HepG2 (cell line): Measurements from ENCODE around the gene ASPRV1. TPM values are rescaled to one million over a fixed set of nuclear protein-coding genes. Genes with fewer than 3 reads are reported as not detected.

ENCODE experiments used
- CBX2 ChIP-seq, 2 experiments: fragments of 200-600 bp in 1 of 2; sonication (generic); formaldehyde crosslinking in 1 of 2; IDR thresholded peaks; 2 replicates each; pipeline versions ENCODE4 v1.7.0 to v1.8.1; 2018 to 2022; ENCODE audit warnings: low read depth in 2 of 2, low read length in 1 of 2, mild to moderate bottlenecking in 1 of 2, missing genetic modification reagents in 1 of 2
- ELF3 ChIP-seq: IDR thresholded peaks from 2 replicates; pipeline ENCODE4 v1.6.1; 2016; ENCODE audit warnings: missing genetic modification reagents, missing compliant biosample characterization
- ETV6 ChIP-seq: sonication (generic); formaldehyde crosslinking; conservative IDR thresholded peaks from 2 replicates; pipeline ENCODE4 v1.4.0; 2020; ENCODE audit warnings: missing genetic modification reagents
- GPN1 ChIP-seq: sonication (generic); formaldehyde crosslinking; IDR thresholded peaks from 2 replicates; pipeline ENCODE4 v1.5.1; 2020; ENCODE audit warnings: missing genetic modification reagents, borderline replicate concordance
- HMG20B ChIP-seq: conservative IDR thresholded peaks from 2 replicates; pipeline ENCODE4 v1.6.1; 2016; ENCODE audit warnings: missing genetic modification reagents, missing compliant biosample characterization
- TP53 ChIP-seq: sonication (generic); formaldehyde crosslinking; conservative IDR thresholded peaks from 2 replicates; pipeline ENCODE4 v1.4.0; 2020; ENCODE audit warnings: missing genetic modification reagents
- XBP1 ChIP-seq: sonication (generic); formaldehyde crosslinking; IDR thresholded peaks from 2 replicates; pipeline ENCODE4 v1.5.0; 2020; ENCODE audit warnings: missing genetic modification reagents
- ZNF350 ChIP-seq: sonication (generic); formaldehyde crosslinking; IDR thresholded peaks from 2 replicates; pipeline ENCODE4 v1.4.0; 2020; ENCODE audit warnings: mild to moderate bottlenecking, low read depth, missing genetic modification reagents, borderline replicate concordance
- ZNF644 ChIP-seq: IDR thresholded peaks from 2 replicates; pipeline ENCODE4 v1.6.1; 2016; ENCODE audit warnings: low read depth
- polyA plus RNA-seq, 8 experiments: library from polyadenylated mRNA; depleted of rRNA in 3 of 8; stranded (reverse) in 7 of 8; unstranded in 1 of 8; fragments of >200 nt; fragmentation: Illumina TruSeq in 4 of 8; extraction: Trizol in 4 of 8; gene quantifications; 2 replicates each; pipeline versions ENCODE4 v1.2.1 to v1.2.3, GENCODE V29; 2011 to 2016; ENCODE audit warnings: low read depth in 4 of 8, missing spikeins in 1 of 8, mixed read lengths in 1 of 8; ENCODE audit not compliant: insufficient read depth in 1 of 8
- total RNA-seq, 5 experiments: library from RNA; depleted of rRNA; stranded (reverse); fragments of >200 nt; fragmentation: Illumina TruSeq; extraction: Trizol; gene quantifications; 2 replicates each; pipeline ENCODE4 v1.2.3, GENCODE V29; 2016; ENCODE audit warnings: low read depth in 1 of 5
- TF ChIP-seq, protein P1 (sequence below): sonication (generic); formaldehyde crosslinking; IDR thresholded peaks from 2 replicates; pipeline ENCODE4 v1.5.1; 2020; ENCODE audit warnings: mild to moderate bottlenecking, moderate library complexity, missing genetic modification reagents
- TF ChIP-seq, protein P2 (sequence below): sonication (generic); formaldehyde crosslinking; IDR thresholded peaks from 2 replicates; pipeline ENCODE4 v1.4.0; 2020; ENCODE audit warnings: missing genetic modification reagents, borderline replicate concordance
- TF ChIP-seq, protein P3 (sequence below): sonication (generic); formaldehyde crosslinking; IDR thresholded peaks from 2 replicates; pipeline ENCODE4 v1.4.0; 2020; ENCODE audit warnings: mild to moderate bottlenecking, missing genetic modification reagents
- TF ChIP-seq, protein P4 (sequence below): sonication (generic); formaldehyde crosslinking; conservative IDR thresholded peaks from 2 replicates; pipeline ENCODE4 v1.4.0; 2020; ENCODE audit warnings: missing genetic modification reagents
- TF ChIP-seq, protein P5 (sequence below): IDR thresholded peaks from 2 replicates; pipeline ENCODE4 v1.6.1; 2016; ENCODE audit warnings: missing biosample characterization, missing genetic modification reagents, low read depth
- TF ChIP-seq, protein P6 (sequence below): sonication (generic); formaldehyde crosslinking; IDR thresholded peaks from 2 replicates; pipeline ENCODE4 v1.4.0; 2020; ENCODE audit warnings: mild to moderate bottlenecking, missing genetic modification reagents

The ASPRV1 gene
- total and polyA plus RNA-seq, 2 of the 13 experiments (the other 11 are each of a cell fraction or from before 2014, with no cell fraction given), result 0.40 to 0.48 TPM

DNA sequence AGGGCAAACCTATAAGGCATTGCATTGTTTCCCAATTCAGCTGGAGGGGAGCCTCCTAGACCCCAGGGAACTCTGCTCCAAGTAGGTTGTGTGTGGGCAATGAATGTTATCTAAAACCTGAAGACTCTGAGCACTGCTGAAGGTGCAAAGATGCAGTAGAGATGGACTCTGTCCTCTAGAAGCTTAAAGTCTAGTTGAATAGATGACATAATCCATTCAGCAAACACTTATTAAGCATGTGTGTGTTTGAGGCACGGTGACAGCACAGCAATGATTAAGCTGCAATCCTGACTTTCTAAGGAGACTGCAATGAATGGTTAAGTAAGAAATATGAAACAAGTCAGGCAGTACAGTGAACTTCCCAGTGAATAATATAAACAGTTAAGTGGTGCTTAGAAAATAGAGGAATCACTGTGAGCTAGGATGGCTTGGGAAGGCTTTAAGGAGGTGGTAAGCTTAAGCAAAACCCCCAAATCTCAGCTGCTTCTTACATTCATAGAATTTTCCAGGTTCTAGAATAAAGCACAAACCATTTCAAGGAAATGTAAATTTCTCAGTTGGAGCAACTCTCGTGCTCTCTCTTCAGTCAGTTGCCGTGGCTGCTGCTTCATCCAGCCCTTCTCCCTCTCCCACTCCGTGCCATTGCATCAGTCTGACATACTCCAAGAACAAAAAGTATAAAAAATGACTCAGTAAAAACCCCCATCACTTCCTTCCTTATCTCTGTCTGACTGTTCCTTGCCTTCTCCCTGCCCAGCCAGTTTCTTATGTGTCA is 27.4 kb downstream of the ASPRV1 start (continued):
- TF ChIP-seq, protein P1, sequence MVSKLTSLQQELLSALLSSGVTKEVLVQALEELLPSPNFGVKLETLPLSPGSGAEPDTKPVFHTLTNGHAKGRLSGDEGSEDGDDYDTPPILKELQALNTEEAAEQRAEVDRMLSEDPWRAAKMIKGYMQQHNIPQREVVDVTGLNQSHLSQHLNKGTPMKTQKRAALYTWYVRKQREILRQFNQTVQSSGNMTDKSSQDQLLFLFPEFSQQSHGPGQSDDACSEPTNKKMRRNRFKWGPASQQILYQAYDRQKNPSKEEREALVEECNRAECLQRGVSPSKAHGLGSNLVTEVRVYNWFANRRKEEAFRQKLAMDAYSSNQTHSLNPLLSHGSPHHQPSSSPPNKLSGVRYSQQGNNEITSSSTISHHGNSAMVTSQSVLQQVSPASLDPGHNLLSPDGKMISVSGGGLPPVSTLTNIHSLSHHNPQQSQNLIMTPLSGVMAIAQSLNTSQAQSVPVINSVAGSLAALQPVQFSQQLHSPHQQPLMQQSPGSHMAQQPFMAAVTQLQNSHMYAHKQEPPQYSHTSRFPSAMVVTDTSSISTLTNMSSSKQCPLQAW (CRISPR knock-in tag), result peak; percentile 70
- TF ChIP-seq, protein P2, sequence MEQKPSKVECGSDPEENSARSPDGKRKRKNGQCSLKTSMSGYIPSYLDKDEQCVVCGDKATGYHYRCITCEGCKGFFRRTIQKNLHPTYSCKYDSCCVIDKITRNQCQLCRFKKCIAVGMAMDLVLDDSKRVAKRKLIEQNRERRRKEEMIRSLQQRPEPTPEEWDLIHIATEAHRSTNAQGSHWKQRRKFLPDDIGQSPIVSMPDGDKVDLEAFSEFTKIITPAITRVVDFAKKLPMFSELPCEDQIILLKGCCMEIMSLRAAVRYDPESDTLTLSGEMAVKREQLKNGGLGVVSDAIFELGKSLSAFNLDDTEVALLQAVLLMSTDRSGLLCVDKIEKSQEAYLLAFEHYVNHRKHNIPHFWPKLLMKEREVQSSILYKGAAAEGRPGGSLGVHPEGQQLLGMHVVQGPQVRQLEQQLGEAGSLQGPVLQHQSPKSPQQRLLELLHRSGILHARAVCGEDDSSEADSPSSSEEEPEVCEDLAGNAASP (CRISPR knock-in tag), result peak; percentile 12; the same call in 1 of the 2 replicates
- TF ChIP-seq, protein P3, sequence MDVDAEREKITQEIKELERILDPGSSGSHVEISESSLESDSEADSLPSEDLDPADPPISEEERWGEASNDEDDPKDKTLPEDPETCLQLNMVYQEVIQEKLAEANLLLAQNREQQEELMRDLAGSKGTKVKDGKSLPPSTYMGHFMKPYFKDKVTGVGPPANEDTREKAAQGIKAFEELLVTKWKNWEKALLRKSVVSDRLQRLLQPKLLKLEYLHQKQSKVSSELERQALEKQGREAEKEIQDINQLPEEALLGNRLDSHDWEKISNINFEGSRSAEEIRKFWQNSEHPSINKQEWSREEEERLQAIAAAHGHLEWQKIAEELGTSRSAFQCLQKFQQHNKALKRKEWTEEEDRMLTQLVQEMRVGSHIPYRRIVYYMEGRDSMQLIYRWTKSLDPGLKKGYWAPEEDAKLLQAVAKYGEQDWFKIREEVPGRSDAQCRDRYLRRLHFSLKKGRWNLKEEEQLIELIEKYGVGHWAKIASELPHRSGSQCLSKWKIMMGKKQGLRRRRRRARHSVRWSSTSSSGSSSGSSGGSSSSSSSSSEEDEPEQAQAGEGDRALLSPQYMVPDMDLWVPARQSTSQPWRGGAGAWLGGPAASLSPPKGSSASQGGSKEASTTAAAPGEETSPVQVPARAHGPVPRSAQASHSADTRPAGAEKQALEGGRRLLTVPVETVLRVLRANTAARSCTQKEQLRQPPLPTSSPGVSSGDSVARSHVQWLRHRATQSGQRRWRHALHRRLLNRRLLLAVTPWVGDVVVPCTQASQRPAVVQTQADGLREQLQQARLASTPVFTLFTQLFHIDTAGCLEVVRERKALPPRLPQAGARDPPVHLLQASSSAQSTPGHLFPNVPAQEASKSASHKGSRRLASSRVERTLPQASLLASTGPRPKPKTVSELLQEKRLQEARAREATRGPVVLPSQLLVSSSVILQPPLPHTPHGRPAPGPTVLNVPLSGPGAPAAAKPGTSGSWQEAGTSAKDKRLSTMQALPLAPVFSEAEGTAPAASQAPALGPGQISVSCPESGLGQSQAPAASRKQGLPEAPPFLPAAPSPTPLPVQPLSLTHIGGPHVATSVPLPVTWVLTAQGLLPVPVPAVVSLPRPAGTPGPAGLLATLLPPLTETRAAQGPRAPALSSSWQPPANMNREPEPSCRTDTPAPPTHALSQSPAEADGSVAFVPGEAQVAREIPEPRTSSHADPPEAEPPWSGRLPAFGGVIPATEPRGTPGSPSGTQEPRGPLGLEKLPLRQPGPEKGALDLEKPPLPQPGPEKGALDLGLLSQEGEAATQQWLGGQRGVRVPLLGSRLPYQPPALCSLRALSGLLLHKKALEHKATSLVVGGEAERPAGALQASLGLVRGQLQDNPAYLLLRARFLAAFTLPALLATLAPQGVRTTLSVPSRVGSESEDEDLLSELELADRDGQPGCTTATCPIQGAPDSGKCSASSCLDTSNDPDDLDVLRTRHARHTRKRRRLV (CRISPR knock-in tag), result no peak
- TF ChIP-seq HMG20B, result no peak
- no peak for TF ChIP-seq XBP1 (CRISPR knock-in tag)
- TF ChIP-seq ETV6, result 0 out of 2 replicates have a peak, but pooled peaks have one; percentile 69
- TF ChIP-seq, protein P4, sequence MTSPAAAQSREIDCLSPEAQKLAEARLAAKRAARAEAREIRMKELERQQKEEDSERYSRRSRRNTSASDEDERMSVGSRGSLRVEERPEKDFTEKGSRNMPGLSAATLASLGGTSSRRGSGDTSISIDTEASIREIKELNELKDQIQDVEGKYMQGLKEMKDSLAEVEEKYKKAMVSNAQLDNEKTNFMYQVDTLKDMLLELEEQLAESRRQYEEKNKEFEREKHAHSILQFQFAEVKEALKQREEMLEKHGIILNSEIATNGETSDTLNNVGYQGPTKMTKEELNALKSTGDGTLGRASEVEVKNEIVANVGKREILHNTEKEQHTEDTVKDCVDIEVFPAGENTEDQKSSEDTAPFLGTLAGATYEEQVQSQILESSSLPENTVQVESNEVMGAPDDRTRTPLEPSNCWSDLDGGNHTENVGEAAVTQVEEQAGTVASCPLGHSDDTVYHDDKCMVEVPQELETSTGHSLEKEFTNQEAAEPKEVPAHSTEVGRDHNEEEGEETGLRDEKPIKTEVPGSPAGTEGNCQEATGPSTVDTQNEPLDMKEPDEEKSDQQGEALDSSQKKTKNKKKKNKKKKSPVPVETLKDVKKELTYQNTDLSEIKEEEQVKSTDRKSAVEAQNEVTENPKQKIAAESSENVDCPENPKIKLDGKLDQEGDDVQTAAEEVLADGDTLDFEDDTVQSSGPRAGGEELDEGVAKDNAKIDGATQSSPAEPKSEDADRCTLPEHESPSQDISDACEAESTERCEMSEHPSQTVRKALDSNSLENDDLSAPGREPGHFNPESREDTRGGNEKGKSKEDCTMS, result no peak
- no peak for TF ChIP-seq CBX2 (IDR thresholded peaks at IDR 0.05; ENCODE audit: low read depth, low read length)
- no peak for TF ChIP-seq CBX2 (CRISPR knock-in tag; IDR thresholded peaks at IDR 0.05; ENCODE audit: low read depth)
- TF ChIP-seq, protein P5, sequence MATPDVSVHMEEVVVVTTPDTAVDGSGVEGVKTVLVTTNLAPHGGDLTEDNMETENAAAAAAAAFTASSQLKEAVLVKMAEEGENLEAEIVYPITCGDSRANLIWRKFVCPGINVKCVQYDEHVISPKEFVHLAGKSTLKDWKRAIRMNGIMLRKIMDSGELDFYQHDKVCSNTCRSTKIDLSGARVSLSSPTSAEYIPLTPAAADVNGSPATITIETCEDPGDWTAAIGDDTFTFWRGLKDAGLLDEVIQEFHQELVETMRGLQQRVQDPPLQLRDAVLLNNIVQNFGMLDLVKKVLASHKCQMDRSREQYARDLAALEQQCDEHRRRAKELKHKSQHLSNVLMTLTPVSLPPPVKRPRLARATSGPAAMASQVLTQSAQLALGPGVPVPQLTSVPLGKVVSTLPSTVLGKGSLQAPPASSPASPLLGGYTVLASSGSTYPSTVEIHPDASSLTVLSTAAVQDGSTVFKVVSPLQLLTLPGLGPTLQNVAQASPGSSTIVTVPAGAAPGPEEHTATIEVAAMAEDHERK, result no peak
- peak; percentile 55; the same call in 1 of the 2 replicates for TF ChIP-seq ZNF644
- TF ChIP-seq GPN1 (CRISPR knock-in tag), result no peak
- TF ChIP-seq, protein P6, sequence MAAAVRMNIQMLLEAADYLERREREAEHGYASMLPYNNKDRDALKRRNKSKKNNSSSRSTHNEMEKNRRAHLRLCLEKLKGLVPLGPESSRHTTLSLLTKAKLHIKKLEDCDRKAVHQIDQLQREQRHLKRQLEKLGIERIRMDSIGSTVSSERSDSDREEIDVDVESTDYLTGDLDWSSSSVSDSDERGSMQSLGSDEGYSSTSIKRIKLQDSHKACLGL (CRISPR knock-in tag), result no peak
- peak; percentile 50; the same call in 1 of the 2 replicates for TF ChIP-seq ELF3 (CRISPR knock-in tag)
- no peak for TF ChIP-seq TP53 (CRISPR knock-in tag)
- TF ChIP-seq ZNF350 (CRISPR knock-in tag), result no peak
